Cardiac muscle cell (in vitro differentiated cells and primary cell): ENCODE results near the gene IGF2R. TPM values are rescaled to one million over a fixed set of nuclear protein-coding genes. Genes with fewer than 3 reads are reported as not detected.
"Not testable (repeated sequence)": the region's sequence is repeated elsewhere in the genome, so short reads cannot be mapped to it uniquely, and the experiment has no call there.

Experiments used
- DNase-seq, 2 donors: peaks; one replicate each; pipeline versions ENCODE4 v3.0.0 to v3.0.0-alpha.2; 2010 to 2017; ENCODE audit warnings: low read depth in 1 of 2, low spot score in 1 of 2
- H3K27ac ChIP-seq: fragments of 200-600 bp; sonication (generic); 2 replicates; pipeline ENCODE4 v1.5.1; 2016
- H3K27me3 ChIP-seq: fragments of 200-600 bp; sonication (generic); 2 replicates; pipeline ENCODE4 v1.6.0; 2016; ENCODE audit warnings: control low read depth
- H3K36me3 ChIP-seq: fragments of 200-600 bp; sonication (generic); 2 replicates; pipeline ENCODE4 v1.5.1; 2016; ENCODE audit warnings: control low read depth
- H3K4me1 ChIP-seq: fragments of 200-600 bp; sonication (generic); 2 replicates; pipeline ENCODE4 v1.8.1; 2017; ENCODE audit warnings: low read depth, mild to moderate bottlenecking, mixed run types
- H3K4me3 ChIP-seq: fragments of 200-600 bp; sonication (generic); 2 replicates; pipeline ENCODE4 v1.5.1; 2016; ENCODE audit warnings: mild to moderate bottlenecking
- H3K9me3 ChIP-seq: fragments of 200-600 bp; sonication (generic); 2 replicates; pipeline ENCODE4 v1.5.1; 2017; ENCODE audit warnings: low read depth, mild to moderate bottlenecking, control low read depth
- CTCF ChIP-seq: IDR thresholded peaks from 2 replicates; pipeline ENCODE4 v1.5.1; 2012; ENCODE audit warnings: low read depth, mild to moderate bottlenecking, low read length
- polyA plus RNA-seq: library from polyadenylated mRNA; unstranded; fragments of >200 nt; fragmentation: Nextera tagmentation; extraction: Ambion mirVana; gene quantifications from 2 replicates; pipeline ENCODE4 v1.2.1, GENCODE V29; 2016
- total RNA-seq: library from RNA; depleted of rRNA; stranded (reverse); fragments of >200 nt; gene quantifications from 2 replicates; pipeline ENCODE4 v1.2.3, GENCODE V29; 2016

Gene IGF2R
- total and polyA plus RNA-seq, 2 experiments from 2014 or later: 25.8 to 45.4 TPM

- H3K4me3 ChIP-seq: no peak overlapping the region
- no peaks in the 10 kb centered on the region for H3K27me3 ChIP-seq
- no peak overlapping the region for H3K27ac ChIP-seq
- no peak for TF ChIP-seq CTCF
- no peak for DNase-seq
- no peaks in the 10 kb centered on the region for H3K9me3 ChIP-seq
- H3K4me1 ChIP-seq: no peaks in the 10 kb centered on the region
- H3K36me3 ChIP-seq: no peaks in the 10 kb centered on the region
Measured at GRCh38 chr6:160110586-160111123, 141.8 kb downstream of the IGF2R start.

GRCh38 chr6:160111806-160112205 is 142.9 kb downstream of the IGF2R start:
- Histone ChIP-seq H3K4me1 (no peaks in the 10 kb centered on the region), H3K4me3 (no peak overlapping the region), H3K27me3 (no peaks in the 10 kb centered on the region), H3K9me3 (no peaks in the 10 kb centered on the region), H3K27ac (no peak overlapping the region), H3K36me3 (no peaks in the 10 kb centered on the region)
- no peak for DNase-seq
- TF ChIP-seq CTCF: no peak

- no peaks in the 10 kb centered on the region for H3K36me3 ChIP-seq
- H3K27ac ChIP-seq: no peak overlapping the region
- no peak for DNase-seq
- no peaks in the 10 kb centered on the region for H3K4me1 ChIP-seq
- no peaks in the 10 kb centered on the region for H3K27me3 ChIP-seq
- H3K9me3 ChIP-seq: no peaks in the 10 kb centered on the region
- H3K4me3 ChIP-seq: no peak overlapping the region
- no peak for TF ChIP-seq CTCF
Measured at GRCh38 chr6:160112628-160113299, 143.9 kb downstream of the IGF2R start.

- H3K9me3 ChIP-seq, H3K4me3 ChIP-seq, H3K36me3 ChIP-seq, H3K27me3 ChIP-seq, DNase-seq, H3K4me1 ChIP-seq, H3K27ac ChIP-seq: not testable (repeated sequence)
Measured at GRCh38 chr6:160114536-160114935, 145.7 kb downstream of the IGF2R start.

GRCh38 chr6:160115421-160115820 is 146.5 kb downstream of the IGF2R start:
- H3K4me1 ChIP-seq: no peaks in the 10 kb centered on the region
- no peaks in the 10 kb centered on the region for H3K9me3 ChIP-seq
- TF ChIP-seq CTCF: no peak
- H3K4me3 ChIP-seq: no peak overlapping the region
- no peak overlapping the region for H3K27ac ChIP-seq
- no peaks in the 10 kb centered on the region for H3K27me3 ChIP-seq
- no peak for DNase-seq
- H3K36me3 ChIP-seq: no peaks in the 10 kb centered on the region

GRCh38 chr6:160116411-160116810 is 147.5 kb downstream of the IGF2R start:
- H3K27me3 ChIP-seq: no peaks in the 10 kb centered on the region
- no peak for DNase-seq
- TF ChIP-seq CTCF: no peak
- no peaks in the 10 kb centered on the region for H3K36me3 ChIP-seq
- H3K4me3 ChIP-seq: no peak overlapping the region
- H3K9me3 ChIP-seq: no peaks in the 10 kb centered on the region
- no peak overlapping the region for H3K27ac ChIP-seq
- no peaks in the 10 kb centered on the region for H3K4me1 ChIP-seq
